Keratinocyte (primary cell): ENCODE measurements around the gene CMPK2. TPM values are rescaled to one million over a fixed set of nuclear protein-coding genes. Genes with fewer than 3 reads are reported as not detected.

Source experiments
- DNase-seq: peaks from one replicate; pipeline ENCODE4 v3.0.0-alpha.2; 2011; ENCODE audit warnings: low read depth, missing footprints, low spot score
- FAIRE-seq: peaks from 2 replicates; lab custom pipeline; 2011; peaks lifted over from hg19 to GRCh38; lab: Jason Lieb, UNC
- H2AFZ ChIP-seq: 2 replicates; pipeline ENCODE4 v1.6.0; 2012; ENCODE audit warnings: low read length, control low read depth, inconsistent platforms; ENCODE audit not compliant: control insufficient read depth
- H3K27ac ChIP-seq: 2 replicates; pipeline ENCODE4 v1.5.1; 2011; ENCODE audit warnings: low read length; ENCODE audit not compliant: control insufficient read depth, insufficient read depth
- H3K27me3 ChIP-seq: 3 replicates; pipeline ENCODE4 v1.6.0; 2011; ENCODE audit warnings: low read length; ENCODE audit not compliant: control insufficient read depth, insufficient read depth; ENCODE audit errors: extremely low read depth
- H3K36me3 ChIP-seq, 2 experiments: 2 replicates in 1 of 2; 3 replicates in 1 of 2; pipeline ENCODE4 v1.5.1; 2011; ENCODE audit warnings: low read length in 2 of 2, mild to moderate bottlenecking in 1 of 2; ENCODE audit not compliant: control insufficient read depth in 2 of 2, insufficient read depth in 2 of 2; ENCODE audit errors: extremely low read depth in 1 of 2
- H3K4me1 ChIP-seq: 3 replicates; pipeline ENCODE4 v1.5.1; 2011; ENCODE audit warnings: low read length; ENCODE audit not compliant: control insufficient read depth, insufficient read depth; ENCODE audit errors: extremely low read depth
- H3K4me2 ChIP-seq: 3 replicates; pipeline ENCODE4 v1.6.0; 2011; ENCODE audit warnings: low read depth, low read length; ENCODE audit not compliant: control insufficient read depth, insufficient read depth; ENCODE audit errors: extremely low read depth
- H3K4me3 ChIP-seq, 3 experiments: fragments of 200-600 bp in 1 of 3; sonication (generic) in 1 of 3; 2 replicates in 2 of 3; 3 replicates in 1 of 3; pipeline ENCODE4 v1.5.1; 2011 to 2016; ENCODE audit warnings: low read length in 3 of 3, mild to moderate bottlenecking in 3 of 3, control low read depth in 2 of 3, inconsistent platforms in 1 of 3, low read depth in 1 of 3, mixed read lengths in 1 of 3, mixed run types in 1 of 3, moderate library complexity in 1 of 3; ENCODE audit not compliant: control insufficient read depth in 2 of 3, insufficient read depth in 2 of 3; ENCODE audit errors: extremely low read depth in 1 of 3
- H3K79me2 ChIP-seq: 2 replicates; pipeline ENCODE4 v1.6.0; 2012; ENCODE audit warnings: low read length; ENCODE audit not compliant: control insufficient read depth, insufficient read depth
- H3K9ac ChIP-seq: 3 replicates; pipeline ENCODE4 v1.6.0; 2011; ENCODE audit warnings: low read length; ENCODE audit not compliant: control insufficient read depth, insufficient read depth; ENCODE audit errors: extremely low read depth
- H3K9me1 ChIP-seq: 3 replicates; pipeline ENCODE4 v1.6.0; 2011; ENCODE audit warnings: low read length; ENCODE audit not compliant: control insufficient read depth, insufficient read depth; ENCODE audit errors: extremely low read depth
- H3K9me3 ChIP-seq: 2 replicates; pipeline ENCODE4 v1.5.1; 2012; ENCODE audit warnings: low read depth, low read length; ENCODE audit not compliant: control insufficient read depth
- H4K20me1 ChIP-seq: 3 replicates; pipeline ENCODE4 v1.6.0; 2011; ENCODE audit warnings: low read length; ENCODE audit not compliant: control insufficient read depth, insufficient read depth; ENCODE audit errors: extremely low read depth
- CTCF ChIP-seq, 3 experiments: IDR thresholded peaks in 1 of 3; conservative IDR thresholded peaks in 1 of 3; optimal IDR thresholded peaks in 1 of 3; 2 replicates in 2 of 3; 3 replicates in 1 of 3; pipeline versions ENCODE3 to v1.5.1; 2011; ENCODE audit warnings: low read length in 3 of 3, mild to moderate bottlenecking in 3 of 3, moderate library complexity in 2 of 3, control low read depth in 1 of 3, inconsistent platforms in 1 of 3; ENCODE audit not compliant: insufficient read depth in 2 of 3; ENCODE audit errors: extremely low read depth in 1 of 3
- EZH2 ChIP-seq: IDR thresholded peaks from one replicate; pipeline ENCODE4 v1.6.1; 2012; ENCODE audit warnings: inconsistent platforms, mild to moderate bottlenecking, low read length, moderate library complexity
- dilution Hi-C: fragments of 300-500 bp; cut with MboI; formaldehyde crosslinking; loops from one replicate; pipeline ENCODE4 v1.7.0; 2020; ENCODE audit warnings: low sequenced_read_pairs; ENCODE audit not compliant: extremely low pct_ligation_motif_present
- polyA plus RNA-seq, 5 experiments: library from polyadenylated mRNA; depleted of rRNA in 3 of 5; stranded (reverse) in 3 of 5; stranded (forward) in 1 of 5; unstranded in 1 of 5; fragments of >200 nt; gene quantifications; 1 replicate in 1 of 5; 2 replicates in 3 of 5; 3 replicates in 1 of 5; pipeline versions ENCODE4 v1.2.1 to v1.2.3, GENCODE V29; 2011 to 2012; ENCODE audit warnings: missing spikeins in 2 of 5, low read depth in 1 of 5, low replicate concordance in 1 of 5

Gene CMPK2
- polyA plus RNA-seq, 1 donor (not counting 4 experiments of a cell fraction or from before 2014, with no cell fraction given): 1.5 TPM

GRCh38 chr2:6908291-6908690, 42.6 kb upstream of the CMPK2 start:
- Histone ChIP-seq H3K9me1 (no peaks in the 10 kb centered on the region), H4K20me1 (no peaks in the 10 kb centered on the region), H3K27me3 (no peaks in the 10 kb centered on the region), H3K4me2 (no peak overlapping the region), H3K9me3 (no peaks in the 10 kb centered on the region), H3K4me1 (no peaks in the 10 kb centered on the region), H2AFZ (no peak overlapping the region), H3K4me3 (no peak overlapping the region), H3K36me3 (no peaks in the 10 kb centered on the region), H3K9ac (no peak overlapping the region), H3K79me2 (no peaks in the 10 kb centered on the region), H3K27ac (no peak overlapping the region)
- dilution Hi-C loops: no loop called here
- TF ChIP-seq EZH2 (no peak), CTCF (optimal IDR thresholded peaks at IDR 0.05 in 1 of 3, IDR thresholded peaks at IDR 0.05 in 1 of 3, conservative IDR thresholded peaks at IDR 0.05 in 1 of 3; ENCODE audit: extremely low read depth in 1 of 3, insufficient read depth in 2 of 3, low read length in 3 of 3) (no peak)
- no peak for FAIRE-seq
- no peak for DNase-seq

GRCh38 chr2:6906165-6906741, 40.5 kb upstream of the CMPK2 start:
- Histone ChIP-seq H3K36me3 (no peaks in the 10 kb centered on the region), H3K79me2 (no peaks in the 10 kb centered on the region), H4K20me1 (no peaks in the 10 kb centered on the region), H3K27ac (no peak overlapping the region), H3K9ac (no peak overlapping the region), H3K4me3 (no peak overlapping the region), H3K4me2 (no peak overlapping the region), H3K9me3 (no peaks in the 10 kb centered on the region), H3K4me1 (no peaks in the 10 kb centered on the region), H3K9me1 (no peaks in the 10 kb centered on the region), H2AFZ (no peak overlapping the region), H3K27me3 (no peaks in the 10 kb centered on the region)
- no peak for DNase-seq
- dilution Hi-C loops: no loop called here
- TF ChIP-seq CTCF (optimal IDR thresholded peaks at IDR 0.05 in 1 of 3, IDR thresholded peaks at IDR 0.05 in 1 of 3, conservative IDR thresholded peaks at IDR 0.05 in 1 of 3; ENCODE audit: extremely low read depth in 1 of 3, insufficient read depth in 2 of 3, low read length in 3 of 3) (no peak), EZH2 (no peak)
- FAIRE-seq: no peak
